IPS DF 6.9 (cell line): ENCODE data around the gene QRSL1.
"Not testable (repeated sequence)": the region's sequence is repeated elsewhere in the genome, so short reads cannot be mapped to it uniquely, and the experiment has no call there.

Source experiments
- DNase-seq: peaks from one replicate; pipeline ENCODE4 v3.0.0-alpha.2; 2013; ENCODE audit warnings: low read depth, low spot score
- H3K27ac ChIP-seq: one replicate; pipeline ENCODE4 v1.5.1; 2013; ENCODE audit warnings: low read length, control low read depth
- H3K27me3 ChIP-seq: 2 replicates; pipeline ENCODE4 v1.6.1; 2013; ENCODE audit warnings: mild to moderate bottlenecking, low read length; ENCODE audit not compliant: control insufficient read depth, insufficient read depth
- H3K36me3 ChIP-seq: 2 replicates; pipeline ENCODE4 v1.6.1; 2013; ENCODE audit warnings: low read length; ENCODE audit not compliant: control insufficient read depth, insufficient read depth
- H3K4me1 ChIP-seq: 2 replicates; pipeline ENCODE4 v1.6.1; 2013; ENCODE audit warnings: low read length; ENCODE audit not compliant: control insufficient read depth, insufficient read depth
- H3K4me3 ChIP-seq: 2 replicates; pipeline ENCODE4 v1.5.1; 2013; ENCODE audit warnings: mild to moderate bottlenecking, low read length
- H3K9me3 ChIP-seq: 2 replicates; pipeline ENCODE4 v1.6.1; 2013; ENCODE audit warnings: low read length, inconsistent platforms; ENCODE audit not compliant: control insufficient read depth, insufficient read depth
- WGBS: extraction: QIAGEN DNeasy Blood & Tissue Kit; methylation state at CpG from one replicate; pipeline ENCODE4 v1.1.7; 2013; ENCODE audit warnings: mixed read lengths, missing lambda C conversion rate; ENCODE audit not compliant: insufficient read length, insufficient coverage; 5-methylcytosine and 5-hydroxymethylcytosine counted together

QRSL1 gene

GRCh38 chr6:106623039-106623438 is 6.3 kb upstream of the QRSL1 start:
- Histone ChIP-seq H3K36me3 (peaks cover 5% of the 10 kb centered on the region; the same call in 1 of the 2 replicates), H3K4me3 (no peak overlapping the region), H3K27me3 (no peaks in the 10 kb centered on the region), H3K27ac (no peak overlapping the region), H3K4me1 (no peaks in the 10 kb centered on the region), H3K9me3 (peaks cover 3% of the 10 kb centered on the region; the same call in 1 of the 2 replicates)
- no CpG with 5 or more reads among the region's 1 CpG for WGBS
- DNase-seq = no peak

GRCh38 chr6:106626485-106626884 is 2.9 kb upstream of the QRSL1 start:
- Histone ChIP-seq H3K4me3 (no peak overlapping the region), H3K27ac (no peak overlapping the region), H3K9me3 (peaks cover 3% of the 10 kb centered on the region; the same call in 1 of the 2 replicates), H3K27me3 (no peaks in the 10 kb centered on the region), H3K36me3 (peaks cover 3% of the 10 kb centered on the region; the same call in 1 of the 2 replicates), H3K4me1 (no peaks in the 10 kb centered on the region)
- WGBS = no CpG with 5 or more reads among the region's 2 CpGs
- no peak for DNase-seq

- not testable (repeated sequence) for H3K27ac ChIP-seq, DNase-seq
These were observed 1.6 kb upstream of the QRSL1 start for GRCh38 chr6:106627760-106628159.

GRCh38 chr6:106628658-106629102 is 698 bp upstream of the QRSL1 start:
- WGBS = no CpG with 5 or more reads among the region's 7 CpGs
- no peaks in the 10 kb centered on the region for H3K27me3 ChIP-seq
- DNase-seq = no peak
- H3K4me1 ChIP-seq = no peaks in the 10 kb centered on the region
- no peak overlapping the region for H3K27ac ChIP-seq
- H3K4me3 ChIP-seq = peak overlapping the region; percentile 99; the same call in 1 of the 2 replicates
- H3K9me3 ChIP-seq = no peaks in the 10 kb centered on the region
- H3K36me3 ChIP-seq = no peaks in the 10 kb centered on the region

More at GRCh38 chr6:106627760-106628159, 1.6 kb upstream of the QRSL1 start:
- not testable (repeated sequence) for H3K27me3 ChIP-seq, H3K4me3 ChIP-seq, H3K36me3 ChIP-seq, H3K4me1 ChIP-seq, H3K9me3 ChIP-seq
- WGBS = no CpG with 5 or more reads among the region's 16 CpGs

- H3K36me3 ChIP-seq = no peaks in the 10 kb centered on the region
- no peak overlapping the region for H3K27ac ChIP-seq
- no peaks in the 10 kb centered on the region for H3K9me3 ChIP-seq
- no peaks in the 10 kb centered on the region for H3K4me1 ChIP-seq
- DNase-seq = no peak
- no peaks in the 10 kb centered on the region for H3K27me3 ChIP-seq
- WGBS = no CpG with 5 or more reads among the region's 14 CpGs
- H3K4me3 ChIP-seq = peak overlapping the region; percentile 99
These were observed 433 bp downstream of the QRSL1 start for GRCh38 chr6:106629859-106630163.

- H3K27ac ChIP-seq = no peak overlapping the region
- no CpG with 5 or more reads among the region's 5 CpGs for WGBS
These were observed 988 bp downstream of the QRSL1 start for GRCh38 chr6:106630366-106630765.

GRCh38 chr6:106631346-106631745 is 2.0 kb downstream of the QRSL1 start:
- Histone ChIP-seq H3K36me3 (no peaks in the 10 kb centered on the region), H3K27ac (no peak overlapping the region), H3K4me1 (no peaks in the 10 kb centered on the region), H3K9me3 (no peaks in the 10 kb centered on the region), H3K4me3 (no peak overlapping the region), H3K27me3 (no peaks in the 10 kb centered on the region)
- no peak for DNase-seq
- no CpG with 5 or more reads among the region's 1 CpG for WGBS

More at GRCh38 chr6:106630366-106630765, 988 bp downstream of the QRSL1 start:
- H3K27me3 ChIP-seq = no peaks in the 10 kb centered on the region
- no peak for DNase-seq
- no peaks in the 10 kb centered on the region for H3K4me1 ChIP-seq
- H3K4me3 ChIP-seq = peak overlapping the region; percentile 99; the same call in 1 of the 2 replicates
- H3K36me3 ChIP-seq = no peaks in the 10 kb centered on the region
- H3K9me3 ChIP-seq = no peaks in the 10 kb centered on the region

- no peak overlapping the region for H3K27ac ChIP-seq
- H3K4me1 ChIP-seq = peaks cover 6% of the 10 kb centered on the region; the same call in 1 of the 2 replicates
- WGBS = no CpG with 5 or more reads among the region's 5 CpGs
These were observed 5.2 kb downstream of the QRSL1 start for GRCh38 chr6:106634565-106634964.

GRCh38 chr6:106637051-106637716 is 7.8 kb downstream of the QRSL1 start:
- H3K36me3 ChIP-seq = no peaks in the 10 kb centered on the region; the same call in 1 of the 2 replicates
- no peak overlapping the region for H3K4me3 ChIP-seq
- H3K27me3 ChIP-seq = no peaks in the 10 kb centered on the region
- no peak for DNase-seq
- H3K4me1 ChIP-seq = peaks cover 6% of the 10 kb centered on the region; the same call in 1 of the 2 replicates
- WGBS = no CpG with 5 or more reads among the region's 7 CpGs
- no peaks in the 10 kb centered on the region for H3K9me3 ChIP-seq
- H3K27ac ChIP-seq = no peak overlapping the region

More at GRCh38 chr6:106634565-106634964, 5.2 kb downstream of the QRSL1 start:
- Histone ChIP-seq H3K9me3 (no peaks in the 10 kb centered on the region), H3K36me3 (no peaks in the 10 kb centered on the region), H3K27me3 (no peaks in the 10 kb centered on the region), H3K4me3 (no peak overlapping the region)
- DNase-seq = no peak

GRCh38 chr6:106637717-106638341 is 8.5 kb downstream of the QRSL1 start:
- WGBS = no CpG with 5 or more reads among the region's 6 CpGs
- no peaks in the 10 kb centered on the region for H3K9me3 ChIP-seq
- H3K4me1 ChIP-seq = peaks cover 6% of the 10 kb centered on the region; the same call in 1 of the 2 replicates
- no peak overlapping the region for H3K4me3 ChIP-seq
- no peaks in the 10 kb centered on the region for H3K27me3 ChIP-seq
- H3K36me3 ChIP-seq = peaks cover 4% of the 10 kb centered on the region; the same call in 1 of the 2 replicates
- no peak overlapping the region for H3K27ac ChIP-seq
- DNase-seq = no peak
